ENCODE results near the gene PLS3.

PLS3 gene

GRCh38 chrX:115602729-115603389 is 41.9 kb downstream of the PLS3 start:
- TF ChIP-seq CTCF (IDR thresholded peaks at IDR 0.05; ENCODE audit: insufficient read depth, missing control alignments): no peak
- no peak for DNase-seq (ENCODE audit: insufficient read length, low spot score)
- no peak for FAIRE-seq

GRCh38 chrX:115603534-115604074 is 42.6 kb downstream of the PLS3 start:
- no peak for FAIRE-seq
- no peak for DNase-seq (ENCODE audit: insufficient read length, low spot score)
- TF ChIP-seq CTCF (IDR thresholded peaks at IDR 0.05; ENCODE audit: insufficient read depth, missing control alignments): no peak

GRCh38 chrX:115606861-115607260 is 45.9 kb downstream of the PLS3 start:
- no peak for TF ChIP-seq CTCF (IDR thresholded peaks at IDR 0.05; ENCODE audit: insufficient read depth, missing control alignments)
- DNase-seq (ENCODE audit: insufficient read length, low spot score) (no peak), FAIRE-seq (no peak)

GRCh38 chrX:115609621-115610020 is 48.6 kb downstream of the PLS3 start:
- DNase-seq (ENCODE audit: insufficient read length, low spot score): no peak
- no peak for FAIRE-seq
- TF ChIP-seq CTCF (IDR thresholded peaks at IDR 0.05; ENCODE audit: insufficient read depth, missing control alignments): no peak

GRCh38 chrX:115616943-115617563 is 56.1 kb downstream of the PLS3 start:
- no peak for TF ChIP-seq CTCF (IDR thresholded peaks at IDR 0.05; ENCODE audit: insufficient read depth, missing control alignments)
- no peak for FAIRE-seq

GRCh38 chrX:115622534-115622933 is 61.6 kb downstream of the PLS3 start:
- no peak for FAIRE-seq
- no peak for TF ChIP-seq CTCF (IDR thresholded peaks at IDR 0.05; ENCODE audit: insufficient read depth, missing control alignments)

More at GRCh38 chrX:115616943-115617563, 56.1 kb downstream of the PLS3 start:
- no peak for DNase-seq (ENCODE audit: insufficient read length, low spot score)

GRCh38 chrX:115624916-115625315 is 63.9 kb downstream of the PLS3 start:
- DNase-seq (ENCODE audit: insufficient read length, low spot score) (no peak), FAIRE-seq (no peak)
- no peak for TF ChIP-seq CTCF (IDR thresholded peaks at IDR 0.05; ENCODE audit: insufficient read depth, missing control alignments)

More at GRCh38 chrX:115622534-115622933, 61.6 kb downstream of the PLS3 start:
- no peak for DNase-seq (ENCODE audit: insufficient read length, low spot score)
